KOPT-K1 (cell line): ENCODE results near the gene SYNPR.
"Not testable (repeated sequence)": the region's sequence is repeated elsewhere in the genome, so short reads cannot be mapped to it uniquely, and the experiment has no call there.

Experiments used
- H3K27ac ChIP-seq: fragments of 200-600 bp; sonication (generic); 2 replicates; pipeline ENCODE4 v1.5.1; 2016; ENCODE audit warnings: antibody characterized with exemption, mild to moderate bottlenecking, low read depth, low read length; ENCODE audit not compliant: poor library complexity, severe bottlenecking
- H3K36me3 ChIP-seq: fragments of 200-600 bp; sonication (generic); 2 replicates; pipeline ENCODE4 v1.5.1; 2017; ENCODE audit warnings: antibody characterized with exemption, mild to moderate bottlenecking, low read length, moderate library complexity; ENCODE audit not compliant: insufficient read depth
- H3K9me3 ChIP-seq: fragments of 200-600 bp; sonication (generic); 2 replicates; pipeline ENCODE4 v1.5.1; 2017; ENCODE audit warnings: antibody characterized with exemption, low read length, mild to moderate bottlenecking; ENCODE audit not compliant: insufficient read depth, poor library complexity, severe bottlenecking

SYNPR gene

GRCh38 chr3:63278171-63279004 is at the start of gene SYNPR:
SYNPR (plus strand) TSS chr3:63278308.
- Histone ChIP-seq H3K27ac (no peak within 1 kb of the TSS), H3K9me3 (no peaks in the 10 kb centered on the region)

GRCh38 chr3:63228677-63229076 is 49.4 kb upstream of the SYNPR start:
- no peak overlapping the region for H3K27ac ChIP-seq
- no peaks in the 10 kb centered on the region for H3K9me3 ChIP-seq
- H3K36me3 ChIP-seq: no peaks in the 10 kb centered on the region

More at GRCh38 chr3:63278171-63279004, at the start of gene SYNPR:
- H3K36me3 ChIP-seq: no peaks in the 10 kb centered on the region

GRCh38 chr3:63230146-63230545 is 48.0 kb upstream of the SYNPR start:
- Histone ChIP-seq H3K27ac (no peak overlapping the region), H3K9me3 (no peaks in the 10 kb centered on the region), H3K36me3 (no peaks in the 10 kb centered on the region)

GRCh38 chr3:63231643-63232042 is 46.5 kb upstream of the SYNPR start:
- Histone ChIP-seq H3K36me3 (no peaks in the 10 kb centered on the region), H3K9me3 (no peaks in the 10 kb centered on the region), H3K27ac (no peak overlapping the region)

GRCh38 chr3:63232764-63233396 is 45.2 kb upstream of the SYNPR start:
- Histone ChIP-seq H3K9me3 (no peaks in the 10 kb centered on the region), H3K36me3 (no peaks in the 10 kb centered on the region), H3K27ac (no peak overlapping the region)

GRCh38 chr3:63240381-63240902 is 37.7 kb upstream of the SYNPR start:
- no peaks in the 10 kb centered on the region for H3K9me3 ChIP-seq
- H3K36me3 ChIP-seq: no peaks in the 10 kb centered on the region
- H3K27ac ChIP-seq: no peak overlapping the region

- Histone ChIP-seq H3K9me3 (no peaks in the 10 kb centered on the region), H3K27ac (no peak overlapping the region), H3K36me3 (no peaks in the 10 kb centered on the region)
Observed at GRCh38 chr3:63242124-63242523, 36.0 kb upstream of the SYNPR start.

GRCh38 chr3:63244486-63244885 is 33.6 kb upstream of the SYNPR start:
- Histone ChIP-seq H3K27ac (no peak overlapping the region), H3K9me3 (no peaks in the 10 kb centered on the region), H3K36me3 (no peaks in the 10 kb centered on the region)

- H3K9me3 ChIP-seq: no peaks in the 10 kb centered on the region
- H3K36me3 ChIP-seq: no peaks in the 10 kb centered on the region
- H3K27ac ChIP-seq: no peak overlapping the region
Observed at GRCh38 chr3:63245726-63246241, 32.3 kb upstream of the SYNPR start.

- no peaks in the 10 kb centered on the region for H3K36me3 ChIP-seq
- H3K27ac ChIP-seq: no peak overlapping the region
- no peaks in the 10 kb centered on the region for H3K9me3 ChIP-seq
Observed at GRCh38 chr3:63248015-63248414, 30.1 kb upstream of the SYNPR start.

- no peaks in the 10 kb centered on the region for H3K9me3 ChIP-seq
- no peak overlapping the region for H3K27ac ChIP-seq
- no peaks in the 10 kb centered on the region for H3K36me3 ChIP-seq
Observed at GRCh38 chr3:63251499-63251898, 26.6 kb upstream of the SYNPR start.

- not testable (repeated sequence) for H3K27ac ChIP-seq, H3K36me3 ChIP-seq, H3K9me3 ChIP-seq
Observed at GRCh38 chr3:63255819-63256218, 22.3 kb upstream of the SYNPR start.

GRCh38 chr3:63264716-63265115 is 13.4 kb upstream of the SYNPR start:
- Histone ChIP-seq H3K27ac (no peak overlapping the region), H3K9me3 (no peaks in the 10 kb centered on the region)

GRCh38 chr3:63274359-63274758 is 3.7 kb upstream of the SYNPR start:
- no peaks in the 10 kb centered on the region for H3K9me3 ChIP-seq
- no peaks in the 10 kb centered on the region for H3K36me3 ChIP-seq
- H3K27ac ChIP-seq: no peak overlapping the region

More at GRCh38 chr3:63264716-63265115, 13.4 kb upstream of the SYNPR start:
- H3K36me3 ChIP-seq: no peaks in the 10 kb centered on the region

GRCh38 chr3:63279005-63279841 is 1.1 kb downstream of the SYNPR start:
- H3K27ac ChIP-seq: no peak overlapping the region
- no peaks in the 10 kb centered on the region for H3K9me3 ChIP-seq
- H3K36me3 ChIP-seq: no peaks in the 10 kb centered on the region
